Stomach (tissue), 4 donors: ENCODE data around the gene GNG2.

ENCODE experiments used
- EP300 ChIP-seq: sonication (generic); formaldehyde crosslinking; IDR thresholded peaks from one replicate; pipeline ENCODE4 v1.6.1; 2017; ENCODE audit warnings: antibody characterized with exemption
- POLR2AphosphoS5 ChIP-seq, 3 donors: sonication (generic); formaldehyde crosslinking; IDR thresholded peaks; one replicate each; pipeline ENCODE4 v1.6.1; 2016; ENCODE audit warnings: antibody characterized with exemption in 3 of 3
- TF ChIP-seq, protein P1 (sequence below), 7 experiments: fragments of 450-650 bp in 4 of 7; fragments of 200-600 bp in 3 of 7; sonication (generic) in 3 of 7; IDR thresholded peaks; one replicate each; pipeline ENCODE4 v1.5.1; 2016 to 2019; ENCODE audit warnings: antibody characterized with exemption in 7 of 7, control low read depth in 2 of 7, mild to moderate bottlenecking in 1 of 7

- no peak for TF ChIP-seq POLR2AphosphoS5 (IDR thresholded peaks at IDR 0.05)
- no peak for TF ChIP-seq EP300
- TF ChIP-seq, protein P1, sequence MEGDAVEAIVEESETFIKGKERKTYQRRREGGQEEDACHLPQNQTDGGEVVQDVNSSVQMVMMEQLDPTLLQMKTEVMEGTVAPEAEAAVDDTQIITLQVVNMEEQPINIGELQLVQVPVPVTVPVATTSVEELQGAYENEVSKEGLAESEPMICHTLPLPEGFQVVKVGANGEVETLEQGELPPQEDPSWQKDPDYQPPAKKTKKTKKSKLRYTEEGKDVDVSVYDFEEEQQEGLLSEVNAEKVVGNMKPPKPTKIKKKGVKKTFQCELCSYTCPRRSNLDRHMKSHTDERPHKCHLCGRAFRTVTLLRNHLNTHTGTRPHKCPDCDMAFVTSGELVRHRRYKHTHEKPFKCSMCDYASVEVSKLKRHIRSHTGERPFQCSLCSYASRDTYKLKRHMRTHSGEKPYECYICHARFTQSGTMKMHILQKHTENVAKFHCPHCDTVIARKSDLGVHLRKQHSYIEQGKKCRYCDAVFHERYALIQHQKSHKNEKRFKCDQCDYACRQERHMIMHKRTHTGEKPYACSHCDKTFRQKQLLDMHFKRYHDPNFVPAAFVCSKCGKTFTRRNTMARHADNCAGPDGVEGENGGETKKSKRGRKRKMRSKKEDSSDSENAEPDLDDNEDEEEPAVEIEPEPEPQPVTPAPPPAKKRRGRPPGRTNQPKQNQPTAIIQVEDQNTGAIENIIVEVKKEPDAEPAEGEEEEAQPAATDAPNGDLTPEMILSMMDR (IDR thresholded peaks at IDR 0.05) = no peak
These were observed 38.6 kb upstream of the GNG2 start for GRCh38 chr14:51821822-51822221.
